Mesenchymal stem cell (in vitro differentiated cells and primary cell): ENCODE measurements around the gene CSRNP2.

Experiments
- DNase-seq: peaks from one replicate; pipeline ENCODE4 v3.0.0-alpha.2; 2013
- H2AFZ ChIP-seq: one replicate; pipeline ENCODE4 v1.6.1; 2013; ENCODE audit warnings: low read depth, mild to moderate bottlenecking, control low read depth, inconsistent platforms, low read length, moderate library complexity
- H2AK5ac ChIP-seq: 2 replicates; pipeline ENCODE4 v1.6.1; 2013; ENCODE audit warnings: low read length, moderate library complexity, mild to moderate bottlenecking, inconsistent platforms; ENCODE audit not compliant: severe bottlenecking
- H2BK120ac ChIP-seq: one replicate; pipeline ENCODE4 v1.6.1; 2013; ENCODE audit warnings: low read depth, mild to moderate bottlenecking, inconsistent platforms, low read length, moderate library complexity
- H2BK12ac ChIP-seq, 2 experiments: one replicate each; pipeline ENCODE4 v1.6.1; 2013; ENCODE audit warnings: inconsistent platforms in 2 of 2, low read length in 2 of 2, mild to moderate bottlenecking in 2 of 2, moderate library complexity in 2 of 2, control low read depth in 1 of 2
- H2BK15ac ChIP-seq: one replicate; pipeline ENCODE4 v1.6.1; 2013; ENCODE audit warnings: mild to moderate bottlenecking, low read depth, inconsistent platforms; ENCODE audit not compliant: poor library complexity, severe bottlenecking
- H2BK5ac ChIP-seq: 2 replicates; pipeline ENCODE4 v1.6.1; 2013; ENCODE audit warnings: low read depth, mild to moderate bottlenecking, low read length, control low read depth, inconsistent platforms; ENCODE audit not compliant: poor library complexity, severe bottlenecking
- H3K14ac ChIP-seq, 2 experiments: one replicate each; pipeline ENCODE4 v1.6.1; 2013; ENCODE audit warnings: inconsistent platforms in 2 of 2, low read length in 2 of 2, control low read depth in 1 of 2, mild to moderate bottlenecking in 1 of 2, moderate library complexity in 1 of 2
- H3K18ac ChIP-seq, 2 experiments: one replicate each; pipeline ENCODE4 v1.6.1; 2013; ENCODE audit warnings: inconsistent platforms in 2 of 2, low read length in 2 of 2, control low read depth in 1 of 2, low read depth in 1 of 2, mild to moderate bottlenecking in 1 of 2
- H3K23ac ChIP-seq, 2 experiments: one replicate each; pipeline ENCODE4 v1.6.1; 2013; ENCODE audit warnings: inconsistent platforms in 2 of 2, low read length in 2 of 2, mild to moderate bottlenecking in 2 of 2, moderate library complexity in 2 of 2, control low read depth in 1 of 2
- H3K27ac ChIP-seq: 2 replicates; pipeline ENCODE4 v1.5.1; 2013; ENCODE audit warnings: mild to moderate bottlenecking, moderate library complexity, low read length, control low read depth, inconsistent platforms; ENCODE audit not compliant: poor library complexity, severe bottlenecking
- H3K27me3 ChIP-seq, 2 experiments: 2 replicates each; pipeline versions ENCODE4 v1.6.1 to v1.7.0; 2013; ENCODE audit warnings: low read length in 2 of 2, mild to moderate bottlenecking in 2 of 2, moderate library complexity in 2 of 2, control low read depth in 1 of 2, inconsistent platforms in 1 of 2; ENCODE audit not compliant: control insufficient read depth in 1 of 2, insufficient read depth in 1 of 2
- H3K36me3 ChIP-seq, 2 experiments: 2 replicates each; pipeline versions ENCODE4 v1.6.1 to v1.7.0; 2013; ENCODE audit warnings: low read length in 2 of 2, control low read depth in 1 of 2, inconsistent platforms in 1 of 2, low read depth in 1 of 2, mild to moderate bottlenecking in 1 of 2; ENCODE audit not compliant: insufficient read depth in 2 of 2, control insufficient read depth in 1 of 2
- H3K4ac ChIP-seq, 2 experiments: one replicate each; pipeline ENCODE4 v1.6.1; 2013; ENCODE audit warnings: inconsistent platforms in 2 of 2, low read length in 2 of 2, mild to moderate bottlenecking in 2 of 2, moderate library complexity in 2 of 2, control low read depth in 1 of 2, low read depth in 1 of 2
- H3K4me1 ChIP-seq: 2 replicates; pipeline ENCODE4 v1.6.1; 2013; ENCODE audit warnings: low read depth, low read length, control low read depth; ENCODE audit not compliant: control insufficient read depth, insufficient read depth
- H3K4me2 ChIP-seq: 2 replicates; pipeline ENCODE4 v1.6.1; 2013; ENCODE audit warnings: low read length, mild to moderate bottlenecking, inconsistent platforms; ENCODE audit not compliant: poor library complexity, severe bottlenecking
- H3K4me3 ChIP-seq, 2 experiments: 2 replicates each; pipeline versions ENCODE4 v1.5.1 to v1.7.0; 2013; ENCODE audit warnings: low read length in 2 of 2, mild to moderate bottlenecking in 2 of 2, control low read depth in 1 of 2, low read depth in 1 of 2; ENCODE audit not compliant: insufficient read depth in 1 of 2
- H3K79me1 ChIP-seq: replicated peaks from 2 replicates; pipeline ENCODE4 v1.6.1; 2013; ENCODE audit warnings: mild to moderate bottlenecking, control low read depth, low read length, inconsistent platforms; ENCODE audit not compliant: poor library complexity, severe bottlenecking
- H3K9ac ChIP-seq: 2 replicates; pipeline ENCODE4 v1.7.0; 2013; ENCODE audit warnings: mild to moderate bottlenecking, low read length, moderate library complexity
- H3K9me3 ChIP-seq: 2 replicates; pipeline ENCODE4 v1.7.0; 2013; ENCODE audit warnings: mild to moderate bottlenecking, low read length; ENCODE audit not compliant: control insufficient read depth
- H4K8ac ChIP-seq: one replicate; pipeline ENCODE4 v1.6.1; 2013; ENCODE audit warnings: inconsistent platforms, mild to moderate bottlenecking, low read length, moderate library complexity
- H4K91ac ChIP-seq: one replicate; pipeline ENCODE4 v1.6.1; 2013; ENCODE audit warnings: mild to moderate bottlenecking, low read length, inconsistent platforms
- WGBS: methylation state at CpG from one replicate; pipeline ENCODE4 v1.1.7; 2013; ENCODE audit warnings: mixed read lengths; 5-methylcytosine and 5-hydroxymethylcytosine counted together

Gene CSRNP2

DNA sequence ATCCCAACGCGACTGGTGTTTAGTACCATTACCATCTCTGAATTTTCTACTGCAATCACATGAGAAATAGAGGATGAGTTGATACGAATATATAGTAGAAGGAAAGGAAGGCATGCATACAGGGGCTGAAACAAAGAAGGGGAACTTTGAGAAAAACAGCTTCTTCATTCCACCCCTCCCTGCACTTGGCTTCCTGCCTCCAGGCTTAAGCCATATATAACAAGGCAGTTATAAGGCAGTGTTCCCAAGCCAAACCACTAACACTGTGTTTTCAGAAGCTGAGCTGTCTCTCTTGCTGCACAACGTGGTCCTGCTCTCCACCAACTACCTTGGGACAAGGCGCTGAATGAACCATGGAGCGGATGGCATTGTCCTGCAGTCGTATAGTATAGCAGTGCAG, 24.3 kb downstream of the CSRNP2 start:
- no peak overlapping the region for H3K14ac ChIP-seq
- no peak overlapping the region for H2BK120ac ChIP-seq
- peaks cover 17% of the 10 kb centered on the region for H3K79me1 ChIP-seq
- H3K4me3 ChIP-seq = no peak overlapping the region
- no peaks in the 10 kb centered on the region for H3K4me1 ChIP-seq
- H2AK5ac ChIP-seq = no peak overlapping the region
- H3K27me3 ChIP-seq = no peaks in the 10 kb centered on the region
- H2AFZ ChIP-seq = no peak overlapping the region
- H2BK12ac ChIP-seq = no peak overlapping the region
- WGBS = 84% methylated on average over 4 of the region's 7 CpGs
- H2BK15ac ChIP-seq = no peak overlapping the region
- no peaks in the 10 kb centered on the region for H3K9me3 ChIP-seq
- H3K4me2 ChIP-seq = no peak overlapping the region
- no peak overlapping the region for H3K23ac ChIP-seq
- no peak overlapping the region for H3K4ac ChIP-seq
- H4K8ac ChIP-seq = no peak overlapping the region
- DNase-seq = no peak
- H2BK5ac ChIP-seq = no peak overlapping the region
- H4K91ac ChIP-seq = no peak overlapping the region
- H3K18ac ChIP-seq = no peak overlapping the region
- no peak overlapping the region for H3K9ac ChIP-seq
- H3K27ac ChIP-seq = no peak overlapping the region
- H3K36me3 ChIP-seq = peaks cover 39 to 93% of the 10 kb centered on the region in 2 experiments

DNA sequence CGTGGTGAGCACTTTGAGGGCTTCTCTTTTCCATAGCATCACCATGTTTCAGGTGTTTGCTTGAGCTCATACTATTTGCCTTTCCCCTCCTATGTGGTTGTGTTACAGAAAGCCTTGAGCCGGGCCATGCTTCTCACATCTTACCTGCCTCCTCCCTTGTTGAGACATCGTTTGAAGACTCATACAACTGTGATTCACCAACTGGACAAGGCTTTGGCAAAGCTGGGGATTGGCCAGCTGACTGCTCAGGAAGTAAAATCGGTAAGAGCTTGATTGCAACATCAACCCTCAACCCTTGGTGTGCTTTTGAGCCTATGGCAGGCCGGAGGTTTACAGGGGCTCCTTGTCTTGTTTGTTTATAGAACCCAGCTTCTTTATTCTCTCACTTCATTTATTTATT, 27.2 kb downstream of the CSRNP2 start:
- Histone ChIP-seq H3K18ac (no peak overlapping the region), H4K91ac (no peak overlapping the region), H3K4me1 (no peaks in the 10 kb centered on the region), H2BK120ac (no peak overlapping the region), H2AK5ac (no peak overlapping the region), H3K4me3 (no peak overlapping the region), H3K27me3 (no peaks in the 10 kb centered on the region), H3K14ac (no peak overlapping the region), H3K9ac (no peak overlapping the region), H3K9me3 (no peaks in the 10 kb centered on the region), H3K23ac (no peak overlapping the region), H3K36me3 (peaks cover 30 to 85% of the 10 kb centered on the region in 2 experiments), H3K4ac (no peak overlapping the region), H2AFZ (no peak overlapping the region), H4K8ac (no peak overlapping the region), H2BK5ac (no peak overlapping the region), H2BK12ac (no peak overlapping the region), H3K4me2 (no peak overlapping the region), H2BK15ac (no peak overlapping the region), H3K79me1 (peaks cover 15% of the 10 kb centered on the region), H3K27ac (no peak overlapping the region)
- WGBS = 91% methylated on average over 4 of the region's 5 CpGs
- no peak for DNase-seq

DNA sequence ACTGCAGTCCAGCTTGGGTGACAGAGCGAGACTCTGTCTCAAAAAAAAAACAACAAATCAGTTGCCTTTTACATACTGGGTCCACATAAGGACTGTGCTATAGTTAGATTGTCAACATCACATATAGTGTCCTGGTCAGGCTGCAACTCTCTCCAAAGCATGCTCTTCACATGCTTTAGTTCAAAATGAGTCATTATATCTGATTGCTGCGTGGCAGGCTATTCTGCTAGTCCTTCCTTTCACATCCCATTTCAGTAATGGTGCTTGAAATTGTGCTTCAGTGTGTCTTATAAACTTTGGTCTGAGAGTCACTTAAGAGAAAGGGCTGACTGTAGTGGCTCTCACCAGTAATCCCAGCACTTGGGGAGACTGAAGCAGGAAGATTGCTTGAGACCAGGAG, 28.3 kb downstream of the CSRNP2 start:
- no CpG with 5 or more reads among the region's 2 CpGs for WGBS
- no peak overlapping the region for H2BK15ac ChIP-seq

DNA sequence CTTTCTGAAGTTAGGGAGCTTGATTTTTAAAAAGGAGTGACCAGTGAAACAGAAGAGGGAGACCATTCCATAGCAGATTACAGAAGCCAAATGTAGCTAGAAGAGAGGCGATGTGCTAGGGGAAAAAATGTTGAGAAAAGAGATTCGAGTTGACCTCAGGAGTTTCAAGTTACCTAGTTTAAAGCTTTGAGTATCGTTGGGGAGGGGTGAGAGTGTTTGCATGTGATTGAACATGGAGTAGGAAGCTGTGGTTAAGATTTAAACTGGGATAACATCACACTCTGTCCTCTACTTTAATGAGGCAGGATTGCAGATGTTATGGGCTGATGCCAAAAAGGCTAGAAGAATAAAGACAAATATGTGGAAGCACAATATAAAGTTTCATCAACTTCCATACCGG, 31.6 kb downstream of the CSRNP2 start:
- H3K27me3 ChIP-seq = no peaks in the 10 kb centered on the region
- H3K23ac ChIP-seq = no peak overlapping the region
- H3K9me3 ChIP-seq = no peaks in the 10 kb centered on the region
- no peak overlapping the region for H3K14ac ChIP-seq
- no peak overlapping the region for H3K27ac ChIP-seq
- H3K18ac ChIP-seq = no peak overlapping the region
- H3K9ac ChIP-seq = no peak overlapping the region
- H2AK5ac ChIP-seq = no peak overlapping the region
- no peak overlapping the region for H4K91ac ChIP-seq
- no peak overlapping the region for H3K4me2 ChIP-seq
- H3K36me3 ChIP-seq = peaks cover 12 to 48% of the 10 kb centered on the region in 2 experiments
- H2BK120ac ChIP-seq = no peak overlapping the region
- H4K8ac ChIP-seq = no peak overlapping the region
- no peak overlapping the region for H3K4ac ChIP-seq
- peaks cover 1% of the 10 kb centered on the region for H3K4me1 ChIP-seq
- H2BK12ac ChIP-seq = no peak overlapping the region
- H3K4me3 ChIP-seq = no peak overlapping the region
- peaks cover 20% of the 10 kb centered on the region for H3K79me1 ChIP-seq
- no peak overlapping the region for H2BK5ac ChIP-seq
- no peak overlapping the region for H2AFZ ChIP-seq
- 87% methylated on average over 4 of the region's 4 CpGs for whole genome bisulfite sequencing
- no peak overlapping the region for H2BK15ac ChIP-seq
- no peak for DNase-seq

More for the DNA sequence above, 28.3 kb downstream of the CSRNP2 start:
- no peak overlapping the region for H2AFZ ChIP-seq
- no peak overlapping the region for H2BK120ac ChIP-seq
- no peak overlapping the region for H3K18ac ChIP-seq
- H2BK5ac ChIP-seq = no peak overlapping the region
- H3K9ac ChIP-seq = no peak overlapping the region
- H3K4ac ChIP-seq = no peak overlapping the region
- no peak overlapping the region for H3K4me2 ChIP-seq
- H3K79me1 ChIP-seq = peaks cover 15% of the 10 kb centered on the region
- no peak overlapping the region for H2AK5ac ChIP-seq
- DNase-seq = no peak
- H3K23ac ChIP-seq = no peak overlapping the region
- no peak overlapping the region for H3K27ac ChIP-seq
- peaks cover 25 to 79% of the 10 kb centered on the region in 2 experiments for H3K36me3 ChIP-seq
- no peak overlapping the region for H4K8ac ChIP-seq
- H3K9me3 ChIP-seq = no peaks in the 10 kb centered on the region
- H3K4me3 ChIP-seq = no peak overlapping the region
- H3K27me3 ChIP-seq = no peaks in the 10 kb centered on the region
- H4K91ac ChIP-seq = no peak overlapping the region
- no peak overlapping the region for H3K14ac ChIP-seq
- no peak overlapping the region for H2BK12ac ChIP-seq
- no peaks in the 10 kb centered on the region for H3K4me1 ChIP-seq
